Transverse colon (tissue), 4 donors: Measurements from ENCODE around the gene GMEB2.

Experiments used
- CTCF ChIP-seq, 5 experiments: fragments of 200-600 bp in 3 of 5; fragments of 450-650 bp in 2 of 5; sonication (generic) in 3 of 5; IDR thresholded peaks; 1 replicate in 2 of 5; 2 replicates in 3 of 5; pipeline ENCODE4 v1.5.1; 2016 to 2017; ENCODE audit warnings: antibody characterized with exemption in 5 of 5, inconsistent platforms in 3 of 5, mild to moderate bottlenecking in 2 of 5, moderate library complexity in 1 of 5
- POLR2A ChIP-seq: fragments of 450-650 bp; IDR thresholded peaks from one replicate; pipeline ENCODE4 v1.6.1; 2016; ENCODE audit warnings: antibody characterized with exemption, mild to moderate bottlenecking, moderate library complexity
- POLR2AphosphoS5 ChIP-seq, 3 donors: sonication (generic); formaldehyde crosslinking; IDR thresholded peaks; one replicate each; pipeline ENCODE4 v1.6.1; 2016; ENCODE audit warnings: antibody characterized with exemption in 3 of 3

- TF ChIP-seq CTCF (IDR thresholded peaks at IDR 0.05) (no peak), POLR2A (no peak), POLR2AphosphoS5 (IDR thresholded peaks at IDR 0.05) (no peak)
Measured at GRCh38 chr20:63549019-63549418, 77.9 kb downstream of the GMEB2 start.
